ENCODE measurements around the gene LRMDA. TPM values are rescaled to one million over a fixed set of nuclear protein-coding genes. Genes with fewer than 3 reads are reported as not detected.

Gene LRMDA
- total and polyA plus RNA-seq, 10 of the 15 experiments (the other 5 are each of a cell fraction or from before 2014, with no cell fraction given), result 0.07 to 0.54 (median 0.29) TPM; not detected in 4

DNA sequence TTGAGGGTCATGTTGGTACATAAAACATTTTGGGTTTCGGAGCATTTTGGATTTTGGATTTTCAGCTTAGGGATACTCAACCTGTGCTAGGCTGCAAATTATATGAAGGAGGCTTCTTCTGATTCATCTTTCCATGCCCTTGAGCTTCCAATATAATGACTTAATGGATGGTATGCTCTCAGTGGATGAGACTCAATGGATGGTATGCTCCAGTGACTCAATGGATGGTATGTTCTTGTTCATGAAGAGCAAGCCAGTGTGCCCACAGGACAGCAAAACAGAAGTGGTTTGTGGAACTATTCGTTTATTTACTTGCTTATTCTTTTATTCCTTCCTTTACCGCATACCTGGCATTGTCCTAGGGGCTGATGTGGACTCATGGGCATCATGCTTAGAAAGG, 969.6 kb downstream of the LRMDA start:
- ChIA-PET POLR2A (no interaction called here), RAD21 (ENCODE audit: unreplicated experiment) (no interaction called here), CTCF (no interaction called here), SMC1A (ENCODE audit: uncharacterized antibody, unreplicated experiment) (interaction anchor here (1.1 kb wide), 1 partner anchor 9 kb away, joined by 3 read pairs; no protein-coding TSS in a partner anchor)
- Histone ChIP-seq H3K4me2 (ENCODE audit: control insufficient read depth, insufficient read depth) (no peak overlapping the region), H3K27ac (ENCODE audit: control insufficient read depth, insufficient read depth) (no peak overlapping the region), H3K36me3 (ENCODE audit: control insufficient read depth in 2 of 2, insufficient read depth in 2 of 2, low read length in 1 of 2) (no peaks in the 10 kb centered on the region), H3K9me3 (replicated peaks; ENCODE audit: control insufficient read depth, insufficient read depth, low read length) (no peaks in the 10 kb centered on the region), H3K79me2 (ENCODE audit: control insufficient read depth, insufficient read depth, low read length) (no peaks in the 10 kb centered on the region), H3K4me1 (ENCODE audit: control insufficient read depth, insufficient read depth, low read length) (no peaks in the 10 kb centered on the region), H3K27me3 (replicated peaks in 1 of 2; ENCODE audit: control insufficient read depth in 2 of 2, insufficient read depth in 2 of 2, low read length in 1 of 2) (no peaks in the 10 kb centered on the region), H2AFZ (ENCODE audit: control insufficient read depth, low read depth, low read length) (no peak overlapping the region), H3K9ac (ENCODE audit: control insufficient read depth, insufficient read depth, low read length) (no peak overlapping the region), H3K4me3 (no peak overlapping the region), H4K20me1 (ENCODE audit: control insufficient read depth, insufficient read depth) (no peaks in the 10 kb centered on the region)
- intact Hi-C loops (cut with micrococcal nuclease; ENCODE audit: unreplicated experiment), result no loop called here
- no peak for DNase-seq (ENCODE audit: low read depth, low spot score)
- no TSS peak for BruUV-seq (replicated peaks)
- in situ Hi-C loops (cut with MboI), result no loop called here
- FAIRE-seq, result no peak
- 11% methylated on average over 3 of the region's 3 CpGs for whole genome bisulfite sequencing (ENCODE audit: insufficient coverage, insufficient replicate concordance, low lambda C conversion rate, missing lambda C conversion rate)
- ATAC-seq, result no peak
- TF ChIP-seq, protein P1, sequence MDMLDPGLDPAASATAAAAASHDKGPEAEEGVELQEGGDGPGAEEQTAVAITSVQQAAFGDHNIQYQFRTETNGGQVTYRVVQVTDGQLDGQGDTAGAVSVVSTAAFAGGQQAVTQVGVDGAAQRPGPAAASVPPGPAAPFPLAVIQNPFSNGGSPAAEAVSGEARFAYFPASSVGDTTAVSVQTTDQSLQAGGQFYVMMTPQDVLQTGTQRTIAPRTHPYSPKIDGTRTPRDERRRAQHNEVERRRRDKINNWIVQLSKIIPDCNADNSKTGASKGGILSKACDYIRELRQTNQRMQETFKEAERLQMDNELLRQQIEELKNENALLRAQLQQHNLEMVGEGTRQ (IDR thresholded peaks at IDR 0.05; ENCODE audit: borderline replicate concordance, low read depth, low read length), result no peak
- TF ChIP-seq NRF1 (conservative IDR thresholded peaks at IDR 0.05; ENCODE audit: low read depth, low read length) (no peak), TCF3 (IDR thresholded peaks at IDR 0.05; ENCODE audit: borderline replicate concordance, insufficient read depth, low read depth, low read length) (no peak), RUNX3 (IDR thresholded peaks at IDR 0.05; ENCODE audit: low read length) (no peak)
- TF ChIP-seq, protein P2, sequence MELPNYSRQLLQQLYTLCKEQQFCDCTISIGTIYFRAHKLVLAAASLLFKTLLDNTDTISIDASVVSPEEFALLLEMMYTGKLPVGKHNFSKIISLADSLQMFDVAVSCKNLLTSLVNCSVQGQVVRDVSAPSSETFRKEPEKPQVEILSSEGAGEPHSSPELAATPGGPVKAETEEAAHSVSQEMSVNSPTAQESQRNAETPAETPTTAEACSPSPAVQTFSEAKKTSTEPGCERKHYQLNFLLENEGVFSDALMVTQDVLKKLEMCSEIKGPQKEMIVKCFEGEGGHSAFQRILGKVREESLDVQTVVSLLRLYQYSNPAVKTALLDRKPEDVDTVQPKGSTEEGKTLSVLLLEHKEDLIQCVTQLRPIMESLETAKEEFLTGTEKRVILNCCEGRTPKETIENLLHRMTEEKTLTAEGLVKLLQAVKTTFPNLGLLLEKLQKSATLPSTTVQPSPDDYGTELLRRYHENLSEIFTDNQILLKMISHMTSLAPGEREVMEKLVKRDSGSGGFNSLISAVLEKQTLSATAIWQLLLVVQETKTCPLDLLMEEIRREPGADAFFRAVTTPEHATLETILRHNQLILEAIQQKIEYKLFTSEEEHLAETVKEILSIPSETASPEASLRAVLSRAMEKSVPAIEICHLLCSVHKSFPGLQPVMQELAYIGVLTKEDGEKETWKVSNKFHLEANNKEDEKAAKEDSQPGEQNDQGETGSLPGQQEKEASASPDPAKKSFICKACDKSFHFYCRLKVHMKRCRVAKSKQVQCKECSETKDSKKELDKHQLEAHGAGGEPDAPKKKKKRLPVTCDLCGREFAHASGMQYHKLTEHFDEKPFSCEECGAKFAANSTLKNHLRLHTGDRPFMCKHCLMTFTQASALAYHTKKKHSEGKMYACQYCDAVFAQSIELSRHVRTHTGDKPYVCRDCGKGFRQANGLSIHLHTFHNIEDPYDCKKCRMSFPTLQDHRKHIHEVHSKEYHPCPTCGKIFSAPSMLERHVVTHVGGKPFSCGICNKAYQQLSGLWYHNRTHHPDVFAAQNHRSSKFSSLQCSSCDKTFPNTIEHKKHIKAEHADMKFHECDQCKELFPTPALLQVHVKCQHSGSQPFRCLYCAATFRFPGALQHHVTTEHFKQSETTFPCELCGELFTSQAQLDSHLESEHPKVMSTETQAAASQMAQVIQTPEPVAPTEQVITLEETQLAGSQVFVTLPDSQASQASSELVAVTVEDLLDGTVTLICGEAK (IDR thresholded peaks at IDR 0.05; ENCODE audit: borderline replicate concordance), result no peak

Measured in GM12878 (cell line).